Head of caudate nucleus (tissue), 42 donors: ENCODE results near the gene ACTR3C.
"Not testable (repeated sequence)": the region's sequence is repeated elsewhere in the genome, so short reads cannot be mapped to it uniquely, and the experiment has no call there.

Experiments
- DNase-seq, 42 donors: peaks; one replicate each; pipeline versions ENCODE4 v3.0.0 to v3.0.0-alpha.2; 2020 to 2021; ENCODE audit warnings: mixed read lengths in 7 of 42
- intact Hi-C: fragments of 100-400 bp; cut with DNase I; formaldehyde crosslinking; loops from one replicate; pipeline ENCODE4 v1.15.0; 2022

Gene ACTR3C

GRCh38 chr7:150304499-150305258 lies 18.7 kb downstream of the ACTR3C start:
- DNase-seq = peak in 1 of 42 donors; percentile 35
- intact Hi-C loops = not testable (repeated sequence)

GRCh38 chr7:150302908-150303310 lies 20.4 kb downstream of the ACTR3C start:
- DNase-seq, intact Hi-C loops: not testable (repeated sequence)

GRCh38 chr7:150297978-150298377 lies 25.4 kb downstream of the ACTR3C start:
- intact Hi-C loops, DNase-seq: not testable (repeated sequence)

GRCh38 chr7:150296802-150297201 lies 26.5 kb downstream of the ACTR3C start:
- intact Hi-C loops, DNase-seq: not testable (repeated sequence)

- intact Hi-C loops, DNase-seq: not testable (repeated sequence)
These were observed 27.7 kb downstream of the ACTR3C start for GRCh38 chr7:150295614-150296013.

GRCh38 chr7:150295027-150295426 lies 28.3 kb downstream of the ACTR3C start:
- DNase-seq, intact Hi-C loops: not testable (repeated sequence)

- DNase-seq, intact Hi-C loops: not testable (repeated sequence)
These were observed 33.0 kb downstream of the ACTR3C start for GRCh38 chr7:150290317-150290716.

GRCh38 chr7:150288816-150289215 lies 34.5 kb downstream of the ACTR3C start:
- intact Hi-C loops = not testable (repeated sequence)
- peak in 14 of 42 donors; percentile 6 to 61 (median 24) for DNase-seq

GRCh38 chr7:150287815-150288214 lies 35.5 kb downstream of the ACTR3C start:
- intact Hi-C loops, DNase-seq: not testable (repeated sequence)

GRCh38 chr7:150285849-150286754 lies 37.2 kb downstream of the ACTR3C start:
- intact Hi-C loops = not testable (repeated sequence)
- peak in 21 of 42 donors; percentile 3 to 48 (median 23) for DNase-seq

GRCh38 chr7:150283608-150284007 lies 39.7 kb downstream of the ACTR3C start:
- DNase-seq, intact Hi-C loops: not testable (repeated sequence)

- intact Hi-C loops, DNase-seq: not testable (repeated sequence)
These were observed 40.2 kb downstream of the ACTR3C start for GRCh38 chr7:150283111-150283510.

- intact Hi-C loops, DNase-seq: not testable (repeated sequence)
These were observed 41.5 kb downstream of the ACTR3C start for GRCh38 chr7:150281681-150282403.

- intact Hi-C loops, DNase-seq: not testable (repeated sequence)
These were observed 45.0 kb downstream of the ACTR3C start for GRCh38 chr7:150278383-150278782.

GRCh38 chr7:150276132-150276695 lies 47.1 kb downstream of the ACTR3C start:
- peak in 25 of 42 donors; percentile 8 to 68 (median 36) for DNase-seq
- intact Hi-C loops = not testable (repeated sequence)

GRCh38 chr7:150271898-150272297 lies 51.4 kb downstream of the ACTR3C start:
- DNase-seq, intact Hi-C loops: not testable (repeated sequence)

GRCh38 chr7:150270101-150270824 lies 53.1 kb downstream of the ACTR3C start:
- DNase-seq, intact Hi-C loops: not testable (repeated sequence)

GRCh38 chr7:150268798-150269197 lies 54.5 kb downstream of the ACTR3C start:
- DNase-seq, intact Hi-C loops: not testable (repeated sequence)
